Measurements from ENCODE around the gene MBNL2. TPM values are rescaled to one million over a fixed set of nuclear protein-coding genes. Genes with fewer than 3 reads are reported as not detected.
A peak's percentile ranks its signal among the peaks of the same experiment; 100 is the strongest.

The MBNL2 gene
- total and polyA plus RNA-seq, 2 experiments from 2014 or later, result 0.55 to 3.2 TPM

DNA sequence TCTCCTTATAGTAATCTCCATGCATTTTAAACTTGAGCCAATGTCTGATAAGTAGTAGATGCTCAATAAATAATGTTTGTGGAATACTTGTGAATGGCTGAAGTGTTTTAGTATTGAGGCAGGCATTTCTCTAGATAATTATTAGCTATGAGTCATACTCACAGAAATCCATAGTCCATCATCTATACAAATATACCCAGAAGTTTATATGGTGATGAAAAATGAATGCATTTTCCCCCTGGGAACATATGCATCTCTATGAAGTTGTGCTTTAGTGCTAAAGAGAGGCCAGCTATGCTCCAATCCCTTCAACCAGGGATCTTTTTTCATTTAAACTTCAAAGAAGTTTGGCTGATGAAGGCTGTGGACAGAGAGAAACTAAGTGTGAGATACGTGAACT, 17.2 kb downstream of the MBNL2 start:
- H3K36me3 Mint-ChIP-seq (ENCODE audit: low read depth), result no peaks in the 10 kb centered on the region
- H3K4me1 ChIP-seq (ENCODE audit: insufficient read depth), result peaks cover 40% of the 10 kb centered on the region
- H3K27ac ChIP-seq (ENCODE audit: low read depth), result no peak overlapping the region
- TF ChIP-seq, protein P1, sequence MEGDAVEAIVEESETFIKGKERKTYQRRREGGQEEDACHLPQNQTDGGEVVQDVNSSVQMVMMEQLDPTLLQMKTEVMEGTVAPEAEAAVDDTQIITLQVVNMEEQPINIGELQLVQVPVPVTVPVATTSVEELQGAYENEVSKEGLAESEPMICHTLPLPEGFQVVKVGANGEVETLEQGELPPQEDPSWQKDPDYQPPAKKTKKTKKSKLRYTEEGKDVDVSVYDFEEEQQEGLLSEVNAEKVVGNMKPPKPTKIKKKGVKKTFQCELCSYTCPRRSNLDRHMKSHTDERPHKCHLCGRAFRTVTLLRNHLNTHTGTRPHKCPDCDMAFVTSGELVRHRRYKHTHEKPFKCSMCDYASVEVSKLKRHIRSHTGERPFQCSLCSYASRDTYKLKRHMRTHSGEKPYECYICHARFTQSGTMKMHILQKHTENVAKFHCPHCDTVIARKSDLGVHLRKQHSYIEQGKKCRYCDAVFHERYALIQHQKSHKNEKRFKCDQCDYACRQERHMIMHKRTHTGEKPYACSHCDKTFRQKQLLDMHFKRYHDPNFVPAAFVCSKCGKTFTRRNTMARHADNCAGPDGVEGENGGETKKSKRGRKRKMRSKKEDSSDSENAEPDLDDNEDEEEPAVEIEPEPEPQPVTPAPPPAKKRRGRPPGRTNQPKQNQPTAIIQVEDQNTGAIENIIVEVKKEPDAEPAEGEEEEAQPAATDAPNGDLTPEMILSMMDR (conservative IDR thresholded peaks at IDR 0.05; ENCODE audit: low read depth in 2 of 2), result no peak
- TF ChIP-seq POLR2AphosphoS5 (IDR thresholded peaks at IDR 0.05; ENCODE audit: low read depth), result no peak
- TF ChIP-seq, protein P2, sequence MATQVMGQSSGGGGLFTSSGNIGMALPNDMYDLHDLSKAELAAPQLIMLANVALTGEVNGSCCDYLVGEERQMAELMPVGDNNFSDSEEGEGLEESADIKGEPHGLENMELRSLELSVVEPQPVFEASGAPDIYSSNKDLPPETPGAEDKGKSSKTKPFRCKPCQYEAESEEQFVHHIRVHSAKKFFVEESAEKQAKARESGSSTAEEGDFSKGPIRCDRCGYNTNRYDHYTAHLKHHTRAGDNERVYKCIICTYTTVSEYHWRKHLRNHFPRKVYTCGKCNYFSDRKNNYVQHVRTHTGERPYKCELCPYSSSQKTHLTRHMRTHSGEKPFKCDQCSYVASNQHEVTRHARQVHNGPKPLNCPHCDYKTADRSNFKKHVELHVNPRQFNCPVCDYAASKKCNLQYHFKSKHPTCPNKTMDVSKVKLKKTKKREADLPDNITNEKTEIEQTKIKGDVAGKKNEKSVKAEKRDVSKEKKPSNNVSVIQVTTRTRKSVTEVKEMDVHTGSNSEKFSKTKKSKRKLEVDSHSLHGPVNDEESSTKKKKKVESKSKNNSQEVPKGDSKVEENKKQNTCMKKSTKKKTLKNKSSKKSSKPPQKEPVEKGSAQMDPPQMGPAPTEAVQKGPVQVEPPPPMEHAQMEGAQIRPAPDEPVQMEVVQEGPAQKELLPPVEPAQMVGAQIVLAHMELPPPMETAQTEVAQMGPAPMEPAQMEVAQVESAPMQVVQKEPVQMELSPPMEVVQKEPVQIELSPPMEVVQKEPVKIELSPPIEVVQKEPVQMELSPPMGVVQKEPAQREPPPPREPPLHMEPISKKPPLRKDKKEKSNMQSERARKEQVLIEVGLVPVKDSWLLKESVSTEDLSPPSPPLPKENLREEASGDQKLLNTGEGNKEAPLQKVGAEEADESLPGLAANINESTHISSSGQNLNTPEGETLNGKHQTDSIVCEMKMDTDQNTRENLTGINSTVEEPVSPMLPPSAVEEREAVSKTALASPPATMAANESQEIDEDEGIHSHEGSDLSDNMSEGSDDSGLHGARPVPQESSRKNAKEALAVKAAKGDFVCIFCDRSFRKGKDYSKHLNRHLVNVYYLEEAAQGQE (IDR thresholded peaks at IDR 0.05; ENCODE audit: unreplicated experiment), result no peak
- TF ChIP-seq, protein P3, sequence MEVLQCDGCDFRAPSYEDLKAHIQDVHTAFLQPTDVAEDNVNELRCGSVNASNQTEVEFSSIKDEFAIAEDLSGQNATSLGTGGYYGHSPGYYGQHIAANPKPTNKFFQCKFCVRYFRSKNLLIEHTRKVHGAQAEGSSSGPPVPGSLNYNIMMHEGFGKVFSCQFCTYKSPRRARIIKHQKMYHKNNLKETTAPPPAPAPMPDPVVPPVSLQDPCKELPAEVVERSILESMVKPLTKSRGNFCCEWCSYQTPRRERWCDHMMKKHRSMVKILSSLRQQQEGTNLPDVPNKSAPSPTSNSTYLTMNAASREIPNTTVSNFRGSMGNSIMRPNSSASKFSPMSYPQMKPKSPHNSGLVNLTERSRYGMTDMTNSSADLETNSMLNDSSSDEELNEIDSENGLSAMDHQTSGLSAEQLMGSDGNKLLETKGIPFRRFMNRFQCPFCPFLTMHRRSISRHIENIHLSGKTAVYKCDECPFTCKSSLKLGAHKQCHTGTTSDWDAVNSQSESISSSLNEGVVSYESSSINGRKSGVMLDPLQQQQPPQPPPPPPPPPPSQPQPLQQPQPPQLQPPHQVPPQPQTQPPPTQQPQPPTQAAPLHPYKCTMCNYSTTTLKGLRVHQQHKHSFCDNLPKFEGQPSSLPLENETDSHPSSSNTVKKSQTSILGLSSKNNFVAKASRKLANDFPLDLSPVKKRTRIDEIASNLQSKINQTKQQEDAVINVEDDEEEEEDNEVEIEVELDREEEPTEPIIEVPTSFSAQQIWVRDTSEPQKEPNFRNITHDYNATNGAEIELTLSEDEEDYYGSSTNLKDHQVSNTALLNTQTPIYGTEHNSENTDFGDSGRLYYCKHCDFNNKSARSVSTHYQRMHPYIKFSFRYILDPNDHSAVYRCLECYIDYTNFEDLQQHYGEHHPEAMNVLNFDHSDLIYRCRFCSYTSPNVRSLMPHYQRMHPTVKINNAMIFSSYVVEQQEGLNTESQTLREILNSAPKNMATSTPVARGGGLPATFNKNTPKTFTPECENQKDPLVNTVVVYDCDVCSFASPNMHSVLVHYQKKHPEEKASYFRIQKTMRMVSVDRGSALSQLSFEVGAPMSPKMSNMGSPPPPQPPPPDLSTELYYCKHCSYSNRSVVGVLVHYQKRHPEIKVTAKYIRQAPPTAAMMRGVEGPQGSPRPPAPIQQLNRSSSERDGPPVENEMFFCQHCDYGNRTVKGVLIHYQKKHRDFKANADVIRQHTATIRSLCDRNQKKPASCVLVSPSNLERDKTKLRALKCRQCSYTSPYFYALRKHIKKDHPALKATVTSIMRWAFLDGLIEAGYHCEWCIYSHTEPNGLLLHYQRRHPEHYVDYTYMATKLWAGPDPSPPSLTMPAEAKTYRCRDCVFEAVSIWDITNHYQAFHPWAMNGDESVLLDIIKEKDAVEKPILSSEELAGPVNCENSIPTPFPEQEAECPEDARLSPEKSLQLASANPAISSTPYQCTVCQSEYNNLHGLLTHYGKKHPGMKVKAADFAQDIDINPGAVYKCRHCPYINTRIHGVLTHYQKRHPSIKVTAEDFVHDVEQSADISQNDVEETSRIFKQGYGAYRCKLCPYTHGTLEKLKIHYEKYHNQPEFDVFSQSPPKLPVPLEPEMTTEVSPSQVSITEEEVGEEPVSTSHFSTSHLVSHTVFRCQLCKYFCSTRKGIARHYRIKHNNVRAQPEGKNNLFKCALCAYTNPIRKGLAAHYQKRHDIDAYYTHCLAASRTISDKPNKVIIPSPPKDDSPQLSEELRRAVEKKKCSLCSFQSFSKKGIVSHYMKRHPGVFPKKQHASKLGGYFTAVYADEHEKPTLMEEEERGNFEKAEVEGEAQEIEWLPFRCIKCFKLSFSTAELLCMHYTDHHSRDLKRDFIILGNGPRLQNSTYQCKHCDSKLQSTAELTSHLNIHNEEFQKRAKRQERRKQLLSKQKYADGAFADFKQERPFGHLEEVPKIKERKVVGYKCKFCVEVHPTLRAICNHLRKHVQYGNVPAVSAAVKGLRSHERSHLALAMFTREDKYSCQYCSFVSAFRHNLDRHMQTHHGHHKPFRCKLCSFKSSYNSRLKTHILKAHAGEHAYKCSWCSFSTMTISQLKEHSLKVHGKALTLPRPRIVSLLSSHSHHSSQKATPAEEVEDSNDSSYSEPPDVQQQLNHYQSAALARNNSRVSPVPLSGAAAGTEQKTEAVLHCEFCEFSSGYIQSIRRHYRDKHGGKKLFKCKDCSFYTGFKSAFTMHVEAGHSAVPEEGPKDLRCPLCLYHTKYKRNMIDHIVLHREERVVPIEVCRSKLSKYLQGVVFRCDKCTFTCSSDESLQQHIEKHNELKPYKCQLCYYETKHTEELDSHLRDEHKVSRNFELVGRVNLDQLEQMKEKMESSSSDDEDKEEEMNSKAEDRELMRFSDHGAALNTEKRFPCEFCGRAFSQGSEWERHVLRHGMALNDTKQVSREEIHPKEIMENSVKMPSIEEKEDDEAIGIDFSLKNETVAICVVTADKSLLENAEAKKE (CRISPR knock-in tag; IDR thresholded peaks at IDR 0.05), result no peak
- TF ChIP-seq CREB1 (CRISPR knock-in tag; IDR thresholded peaks at IDR 0.05; ENCODE audit: low read depth), result no peak
- no peak for TF ChIP-seq NANOG (IDR thresholded peaks at IDR 0.05; ENCODE audit: borderline replicate concordance)
- DNase-seq (ENCODE audit: low spot score) (no peak), ATAC-seq (no peak)
- no peaks in the 10 kb centered on the region for H3K9me2 ChIP-seq (ENCODE audit: insufficient read depth)
- H3K27me3 ChIP-seq (ENCODE audit: insufficient read depth), result peaks cover 47% of the 10 kb centered on the region
- peaks cover 20% of the 10 kb centered on the region for H3K27me3 Mint-ChIP-seq (ENCODE audit: insufficient read depth, low read depth, poor library complexity)
- H2AFZ ChIP-seq, result no peak overlapping the region
- H4K20me1 ChIP-seq (replicated peaks; ENCODE audit: insufficient read depth), result peaks cover 6% of the 10 kb centered on the region; the same call in 1 of the 2 replicates
- H3K36me3 ChIP-seq (ENCODE audit: insufficient read depth), result no peaks in the 10 kb centered on the region
- peak overlapping the region; percentile 16; the same call in 1 of the 2 replicates for H3K4me2 ChIP-seq
- peaks cover 30% of the 10 kb centered on the region for H3K4me1 Mint-ChIP-seq
- no peak overlapping the region for H3K27ac Mint-ChIP-seq
- H3K79me2 ChIP-seq (replicated peaks; ENCODE audit: insufficient read depth), result no peaks in the 10 kb centered on the region
- H3K4me3 ChIP-seq, result no peak overlapping the region
- no peaks in the 10 kb centered on the region for H3K9me3 Mint-ChIP-seq
- H3K4me3 Mint-ChIP-seq, result no peak overlapping the region
- no peaks in the 10 kb centered on the region for H3F3A ChIP-seq (replicated peaks; ENCODE audit: low read depth)
